Ascending aorta (tissue), 2 donors: ENCODE measurements around the gene ADAD2. TPM values are rescaled to one million over a fixed set of nuclear protein-coding genes. Genes with fewer than 3 reads are reported as not detected.

Source experiments
- DNase-seq, 2 donors: peaks; one replicate each; pipeline ENCODE4 v3.0.0-alpha.2; 2019; ENCODE audit warnings: low spot score in 2 of 2
- H3K27ac ChIP-seq, 2 donors: fragments of 200-600 bp; sonication (generic); one replicate each; pipeline ENCODE4 v1.5.1; 2016 to 2017; ENCODE audit warnings: mild to moderate bottlenecking in 1 of 2
- H3K27me3 ChIP-seq: fragments of 200-600 bp; sonication (generic); one replicate; pipeline ENCODE4 v1.5.1; 2017
- H3K36me3 ChIP-seq, 2 donors: fragments of 200-600 bp; sonication (generic); one replicate each; pipeline ENCODE4 v1.5.1; 2016
- H3K4me1 ChIP-seq, 2 donors: fragments of 200-600 bp; sonication (generic); one replicate each; pipeline ENCODE4 v1.5.1; 2016 to 2017; ENCODE audit warnings: mild to moderate bottlenecking in 1 of 2
- H3K4me3 ChIP-seq, 2 donors: fragments of 200-600 bp; sonication (generic); one replicate each; pipeline ENCODE4 v1.5.1; 2016 to 2017; ENCODE audit warnings: mild to moderate bottlenecking in 1 of 2
- H3K9me3 ChIP-seq, 2 donors: fragments of 200-600 bp; sonication (generic); one replicate each; pipeline ENCODE4 v1.5.1; 2016
- intact Hi-C: fragments of 100-400 bp; cut with DNase I; formaldehyde crosslinking; loops from one replicate; pipeline ENCODE4 v1.15.1; 2023
- total RNA-seq: library from RNA; depleted of rRNA; stranded (reverse); fragments of >200 nt; gene quantifications from one replicate; pipeline ENCODE4 v1.1.0, GENCODE V29; 2016
- TF ChIP-seq, protein P1 (sequence below), 3 experiments: fragments of 200-600 bp in 2 of 3; fragments of 450-650 bp in 1 of 3; sonication (generic) in 2 of 3; IDR thresholded peaks; one replicate each; pipeline ENCODE4 v1.5.1; 2016 to 2019; ENCODE audit warnings: antibody characterized with exemption in 3 of 3, mild to moderate bottlenecking in 1 of 3, moderate library complexity in 1 of 3

The ADAD2 gene
- total RNA-seq, 1 donor from 2014 or later: not detected

DNA sequence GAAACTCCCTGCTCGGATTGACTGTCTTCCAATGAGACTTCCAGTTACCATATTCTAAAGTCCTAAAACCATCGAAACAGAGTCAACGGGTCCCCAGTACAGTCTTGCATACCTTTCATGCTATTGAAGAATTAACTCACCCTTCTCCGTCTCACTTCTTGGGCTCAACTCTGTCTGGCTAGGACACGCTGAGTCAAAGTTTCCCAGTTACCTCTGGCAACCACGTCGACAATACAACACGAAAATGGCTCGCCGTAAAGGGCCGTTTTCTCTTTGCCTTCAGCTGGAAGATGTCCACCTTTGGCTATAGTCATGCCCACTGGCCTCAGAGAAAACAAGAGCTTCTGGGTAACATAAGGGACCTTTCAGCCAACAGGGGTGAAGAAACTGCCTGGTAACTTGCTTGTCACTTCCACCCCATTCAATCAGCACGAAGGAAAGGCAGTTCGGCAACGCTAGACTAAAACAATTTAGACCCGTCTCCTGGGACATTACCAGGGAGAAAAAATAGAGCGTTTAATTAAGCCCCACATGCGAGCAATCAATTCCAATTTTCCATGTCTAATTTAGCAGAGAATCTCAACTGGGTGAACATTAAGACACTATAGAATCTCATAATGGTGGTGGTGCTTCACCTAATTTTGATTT lies 27.3 kb downstream of the ADAD2 start:
- Histone ChIP-seq H3K27me3 (no peaks in the 10 kb centered on the region), H3K36me3 (no peaks in the 10 kb centered on the region), H3K9me3 (no peaks in the 10 kb centered on the region), H3K4me3 (no peak overlapping the region), H3K27ac (no peak overlapping the region), H3K4me1 (no peaks in the 10 kb centered on the region)
- TF ChIP-seq, protein P1, sequence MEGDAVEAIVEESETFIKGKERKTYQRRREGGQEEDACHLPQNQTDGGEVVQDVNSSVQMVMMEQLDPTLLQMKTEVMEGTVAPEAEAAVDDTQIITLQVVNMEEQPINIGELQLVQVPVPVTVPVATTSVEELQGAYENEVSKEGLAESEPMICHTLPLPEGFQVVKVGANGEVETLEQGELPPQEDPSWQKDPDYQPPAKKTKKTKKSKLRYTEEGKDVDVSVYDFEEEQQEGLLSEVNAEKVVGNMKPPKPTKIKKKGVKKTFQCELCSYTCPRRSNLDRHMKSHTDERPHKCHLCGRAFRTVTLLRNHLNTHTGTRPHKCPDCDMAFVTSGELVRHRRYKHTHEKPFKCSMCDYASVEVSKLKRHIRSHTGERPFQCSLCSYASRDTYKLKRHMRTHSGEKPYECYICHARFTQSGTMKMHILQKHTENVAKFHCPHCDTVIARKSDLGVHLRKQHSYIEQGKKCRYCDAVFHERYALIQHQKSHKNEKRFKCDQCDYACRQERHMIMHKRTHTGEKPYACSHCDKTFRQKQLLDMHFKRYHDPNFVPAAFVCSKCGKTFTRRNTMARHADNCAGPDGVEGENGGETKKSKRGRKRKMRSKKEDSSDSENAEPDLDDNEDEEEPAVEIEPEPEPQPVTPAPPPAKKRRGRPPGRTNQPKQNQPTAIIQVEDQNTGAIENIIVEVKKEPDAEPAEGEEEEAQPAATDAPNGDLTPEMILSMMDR (IDR thresholded peaks at IDR 0.05): no peak
- intact Hi-C loops: no loop called here
- DNase-seq: no peak

DNA sequence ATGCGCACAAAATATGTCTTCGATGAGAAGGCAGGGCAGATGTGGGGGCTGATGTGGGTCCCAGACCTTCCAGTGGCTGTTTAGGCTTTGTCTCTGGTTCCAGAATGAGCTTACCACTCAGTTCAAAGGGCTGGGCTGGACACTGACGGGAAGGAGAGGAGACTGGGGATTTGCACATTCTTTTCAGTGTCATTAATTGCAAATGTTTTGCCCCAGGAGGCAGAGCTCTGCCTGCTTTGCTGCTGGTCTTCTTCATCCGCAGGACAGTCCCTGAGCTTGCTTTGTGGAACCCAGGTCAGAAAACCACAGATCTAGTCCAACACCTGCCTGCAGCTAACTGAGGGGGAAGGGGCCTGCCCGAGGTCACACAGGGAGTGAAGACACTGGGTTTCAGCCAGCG lies 28.0 kb downstream of the ADAD2 start:
- H3K27me3 ChIP-seq: no peaks in the 10 kb centered on the region
- TF ChIP-seq, protein P1 (IDR thresholded peaks at IDR 0.05): no peak
- no peaks in the 10 kb centered on the region for H3K36me3 ChIP-seq
- H3K27ac ChIP-seq: no peak overlapping the region
- no peaks in the 10 kb centered on the region for H3K4me1 ChIP-seq
- H3K9me3 ChIP-seq: no peaks in the 10 kb centered on the region
- intact Hi-C loops: no loop called here
- H3K4me3 ChIP-seq: no peak overlapping the region
- DNase-seq: no peak

DNA sequence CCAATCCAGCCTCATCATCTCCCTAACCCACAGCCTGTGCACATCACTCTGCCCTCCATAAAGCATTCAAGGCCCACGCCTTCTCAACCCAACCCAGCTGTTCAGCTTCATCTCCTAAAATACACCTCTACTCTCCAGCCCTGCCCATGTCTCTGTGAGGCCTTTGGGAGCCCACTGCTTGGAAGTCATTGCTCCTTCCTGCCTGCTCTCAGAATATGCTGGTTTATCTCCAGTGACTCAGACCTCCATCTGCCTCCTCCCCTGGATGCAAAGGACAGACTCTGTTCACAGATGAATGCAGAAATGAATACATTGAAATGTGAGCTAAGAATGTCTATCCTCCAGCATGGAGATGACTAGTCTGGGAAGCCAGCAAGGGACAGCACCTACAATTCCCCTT lies 29.9 kb downstream of the ADAD2 start:
- TF ChIP-seq, protein P1 (IDR thresholded peaks at IDR 0.05): no peak
- no peaks in the 10 kb centered on the region for H3K4me1 ChIP-seq
- intact Hi-C loops: no loop called here

DNA sequence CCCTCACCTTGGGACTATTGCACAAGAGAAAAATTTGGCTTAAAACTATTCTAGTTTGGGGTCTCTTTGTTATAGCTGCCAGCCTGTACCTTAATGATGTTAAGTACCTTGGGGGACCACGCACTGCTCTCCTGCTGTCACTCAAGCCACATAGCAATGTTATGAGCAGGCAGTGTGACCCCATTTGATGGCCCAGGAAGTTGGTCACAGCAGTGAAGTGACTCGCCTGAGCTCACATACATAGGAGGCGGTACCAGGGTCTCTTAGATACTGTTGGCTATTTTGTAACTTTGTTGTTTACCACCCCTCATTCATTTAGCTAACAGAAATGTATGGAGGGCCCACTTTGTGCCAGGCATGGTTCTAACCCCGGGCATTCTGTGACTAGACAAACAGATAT lies 32.5 kb downstream of the ADAD2 start:
- intact Hi-C loops: no loop called here
- no peak for DNase-seq
- TF ChIP-seq, protein P1 (IDR thresholded peaks at IDR 0.05): no peak
- H3K9me3 ChIP-seq: no peaks in the 10 kb centered on the region
- no peak overlapping the region for H3K4me3 ChIP-seq
- H3K4me1 ChIP-seq: peaks cover 5 to 6% of the 10 kb centered on the region in 2 donors
- no peak overlapping the region for H3K27ac ChIP-seq
- H3K27me3 ChIP-seq: no peaks in the 10 kb centered on the region
- no peaks in the 10 kb centered on the region for H3K36me3 ChIP-seq

More for the DNA sequence above, 29.9 kb downstream of the ADAD2 start:
- H3K27me3 ChIP-seq: no peaks in the 10 kb centered on the region
- no peaks in the 10 kb centered on the region for H3K9me3 ChIP-seq
- no peak overlapping the region for H3K27ac ChIP-seq
- DNase-seq: no peak
- no peak overlapping the region for H3K4me3 ChIP-seq
- no peaks in the 10 kb centered on the region for H3K36me3 ChIP-seq

DNA sequence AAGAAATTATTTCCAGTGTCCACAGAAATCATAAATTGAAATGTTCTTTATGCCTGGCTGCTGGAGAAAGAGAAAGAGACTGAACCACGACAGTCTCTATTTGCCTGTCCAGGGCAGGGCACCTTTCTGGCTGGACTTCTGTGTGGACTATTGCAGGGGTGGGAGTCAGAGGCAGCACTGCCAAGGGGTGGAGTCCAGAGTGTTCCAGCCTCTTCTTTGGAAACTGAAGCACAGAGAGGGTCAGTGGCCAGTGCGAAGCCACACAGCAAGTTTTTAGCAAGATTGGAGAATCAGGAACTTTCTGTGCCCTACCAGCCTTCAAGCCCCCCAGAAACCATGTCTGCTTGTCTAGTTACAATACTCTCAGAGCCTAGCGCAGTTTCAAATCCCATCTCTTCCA lies 33.6 kb downstream of the ADAD2 start:
- H3K4me1 ChIP-seq: peaks cover 5 to 6% of the 10 kb centered on the region in 2 donors
- H3K9me3 ChIP-seq: no peaks in the 10 kb centered on the region
- intact Hi-C loops: no loop called here
- H3K27me3 ChIP-seq: no peaks in the 10 kb centered on the region
- no peak overlapping the region for H3K27ac ChIP-seq
- no peak overlapping the region for H3K4me3 ChIP-seq
- TF ChIP-seq, protein P1 (IDR thresholded peaks at IDR 0.05): no peak
- H3K36me3 ChIP-seq: no peaks in the 10 kb centered on the region
- no peak for DNase-seq

DNA sequence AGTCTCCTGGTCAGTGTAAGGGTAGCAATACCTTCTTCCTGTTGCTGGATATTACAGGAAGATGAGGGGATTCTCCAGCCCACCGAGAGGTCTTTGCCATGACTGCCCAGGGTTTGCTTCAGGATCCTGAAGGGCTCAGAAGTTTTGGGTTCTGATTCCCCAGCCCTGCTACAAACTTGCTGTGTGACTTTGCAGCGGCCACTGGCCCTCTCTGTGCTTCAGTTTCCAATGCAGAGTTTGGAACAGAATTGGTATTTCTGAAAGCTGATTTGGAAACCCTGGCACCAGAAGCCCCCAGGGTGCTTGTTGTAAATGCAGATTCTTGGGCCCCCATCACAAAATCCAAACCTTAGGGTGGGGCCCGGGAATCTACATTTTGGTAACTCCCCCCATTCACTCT lies 34.2 kb downstream of the ADAD2 start:
- Histone ChIP-seq H3K4me3 (no peak overlapping the region), H3K9me3 (no peaks in the 10 kb centered on the region), H3K36me3 (no peaks in the 10 kb centered on the region), H3K27me3 (no peaks in the 10 kb centered on the region), H3K27ac (no peak overlapping the region), H3K4me1 (peaks cover 5 to 6% of the 10 kb centered on the region in 2 donors)
- TF ChIP-seq, protein P1 (IDR thresholded peaks at IDR 0.05): no peak
- intact Hi-C loops: no loop called here
- DNase-seq: no peak
